IMR-90 (cell line): ENCODE data around the gene ANO9. TPM values are rescaled to one million over a fixed set of nuclear protein-coding genes. Genes with fewer than 3 reads are reported as not detected.
A peak's percentile ranks its signal among the peaks of the same experiment; 100 is the strongest.

Experiments
- ATAC-seq: fragments of 200-7000 bp; cut with Tn5 transposase; 2 replicates; pipeline ENCODE4 v1.9.1; 2020; ENCODE audit warnings: low read depth, mild to moderate bottlenecking, moderate library complexity
- BruUV-seq: library from RNA; stranded (reverse); fragments of 400-500 nt; replicated peaks from 2 replicates; lab custom pipeline; 2021; lab: Mats Ljungman, UMichigan
- CTCF ChIA-PET: fragments of 300-600 bp; formaldehyde crosslinking; extraction: SDS; loops from one replicate; lab custom pipeline; 2021; ENCODE audit warnings: antibody characterized with exemption; lab: Yijun Ruan, JAX
- POLR2A ChIA-PET: fragments of 300-600 bp; sonication (Branson Sonifier 250); formaldehyde crosslinking; loops from one replicate; lab custom pipeline; 2022; ENCODE audit warnings: antibody characterized with exemption; ENCODE audit not compliant: unreplicated experiment; lab: Charles Lee
- DNase-seq: peaks from one replicate; pipeline ENCODE4 v3.0.0; 2013
- H2AFZ ChIP-seq: replicated peaks from 2 replicates; pipeline ENCODE3; 2013; ENCODE audit warnings: low read length, mild to moderate bottlenecking; ENCODE audit not compliant: poor library complexity
- H2AK5ac ChIP-seq: 2 replicates; pipeline ENCODE4 v1.6.1; 2013; ENCODE audit warnings: low read depth, low read length, inconsistent platforms
- H2AK9ac ChIP-seq: replicated peaks from 2 replicates; pipeline ENCODE3; 2013; ENCODE audit warnings: mild to moderate bottlenecking, low read depth, low read length, moderate library complexity; ENCODE audit not compliant: poor library complexity
- H2BK120ac ChIP-seq: 2 replicates; pipeline ENCODE4 v1.6.1; 2013; ENCODE audit warnings: low read depth, low read length, inconsistent platforms
- H2BK15ac ChIP-seq: 3 replicates; pipeline ENCODE4 v1.6.1; 2013; ENCODE audit warnings: low read depth, low read length, inconsistent platforms
- H2BK20ac ChIP-seq: 2 replicates; pipeline ENCODE4 v1.6.1; 2013; ENCODE audit warnings: low read depth, mild to moderate bottlenecking, inconsistent platforms, low read length, moderate library complexity
- H2BK5ac ChIP-seq: 2 replicates; pipeline ENCODE4 v1.6.1; 2013; ENCODE audit warnings: mild to moderate bottlenecking, low read depth, low read length, inconsistent platforms; ENCODE audit not compliant: poor library complexity, severe bottlenecking
- H3K14ac ChIP-seq: replicated peaks from 2 replicates; pipeline ENCODE4 v1.6.1; 2013; ENCODE audit warnings: low read depth, low read length, inconsistent platforms
- H3K18ac ChIP-seq: 2 replicates; pipeline ENCODE4 v1.6.1; 2013; ENCODE audit warnings: low read depth, low read length, control low read depth
- H3K23ac ChIP-seq: 2 replicates; pipeline ENCODE4 v1.6.1; 2013; ENCODE audit warnings: low read depth, low read length, inconsistent platforms
- H3K27ac ChIP-seq: 2 replicates; pipeline ENCODE4 v1.5.1; 2013; ENCODE audit warnings: mild to moderate bottlenecking, control low read depth, low read length; ENCODE audit not compliant: insufficient read depth
- H3K27me3 ChIP-seq: 2 replicates; pipeline ENCODE4 v1.6.1; 2013; ENCODE audit warnings: low read length; ENCODE audit not compliant: control insufficient read depth, insufficient read depth
- H3K36me3 ChIP-seq: 2 replicates; pipeline ENCODE4 v1.6.1; 2013; ENCODE audit warnings: low read length, mixed read lengths; ENCODE audit not compliant: control insufficient read depth, insufficient read depth
- H3K4ac ChIP-seq: 2 replicates; pipeline ENCODE4 v1.6.1; 2013; ENCODE audit warnings: low read depth, low read length, inconsistent platforms
- H3K4me1 ChIP-seq: 2 replicates; pipeline ENCODE4 v1.6.1; 2013; ENCODE audit warnings: low read length, mixed read lengths; ENCODE audit not compliant: control insufficient read depth, insufficient read depth
- H3K4me2 ChIP-seq: 2 replicates; pipeline ENCODE4 v1.6.1; 2013; ENCODE audit warnings: low read depth, mild to moderate bottlenecking, control low read depth, low read length, moderate library complexity
- H3K4me3 ChIP-seq: 2 replicates; pipeline ENCODE4 v1.5.1; 2013; ENCODE audit warnings: low read depth, mild to moderate bottlenecking, control low read depth, low read length, moderate library complexity; ENCODE audit not compliant: insufficient read depth
- H3K56ac ChIP-seq: 2 replicates; pipeline ENCODE4 v1.6.1; 2013; ENCODE audit warnings: low read length, inconsistent platforms; ENCODE audit not compliant: insufficient read depth; ENCODE audit errors: extremely low read depth
- H3K79me1 ChIP-seq, 2 experiments: 2 replicates each; pipeline ENCODE4 v1.6.1; 2013; ENCODE audit warnings: low read length in 2 of 2, inconsistent platforms in 1 of 2, low read depth in 1 of 2
- H3K9ac ChIP-seq: 2 replicates; pipeline ENCODE4 v1.6.1; 2013; ENCODE audit warnings: low read depth, low read length, control low read depth
- H3K9me1 ChIP-seq: 2 replicates; pipeline ENCODE4 v1.6.1; 2013; ENCODE audit warnings: low read length, inconsistent platforms; ENCODE audit not compliant: insufficient read depth
- H3K9me3 ChIP-seq: 2 replicates; pipeline ENCODE4 v1.6.1; 2013; ENCODE audit warnings: low read length; ENCODE audit not compliant: control insufficient read depth, insufficient read depth
- H4K20me1 ChIP-seq: 2 replicates; pipeline ENCODE4 v1.6.1; 2013; ENCODE audit warnings: low read length, inconsistent platforms; ENCODE audit not compliant: insufficient read depth
- H4K5ac ChIP-seq: 2 replicates; pipeline ENCODE4 v1.6.1; 2013; ENCODE audit warnings: mild to moderate bottlenecking, low read depth, low read length, control low read depth
- H4K8ac ChIP-seq, 2 experiments: 2 replicates each; pipeline ENCODE4 v1.6.1; 2013; ENCODE audit warnings: low read depth in 2 of 2, low read length in 2 of 2, control low read depth in 1 of 2, inconsistent platforms in 1 of 2
- H4K91ac ChIP-seq: 2 replicates; pipeline ENCODE4 v1.6.1; 2013; ENCODE audit warnings: low read depth, low read length, inconsistent platforms; ENCODE audit not compliant: insufficient read depth
- BHLHE40 ChIP-seq: fragments of 150-350 bp; IDR thresholded peaks from 2 replicates; pipeline ENCODE4 v1.6.1; 2016; ENCODE audit warnings: mild to moderate bottlenecking, low read depth, low read length
- ELK1 ChIP-seq: fragments of 150-350 bp; IDR thresholded peaks from 2 replicates; pipeline ENCODE4 v1.6.1; 2016; ENCODE audit warnings: low read depth, mild to moderate bottlenecking, low read length, moderate library complexity, borderline replicate concordance
- POLR2A ChIP-seq: IDR thresholded peaks from 2 replicates; pipeline ENCODE4 v1.6.1; 2012; ENCODE audit warnings: mild to moderate bottlenecking, low read depth, low read length
- WGBS, 2 experiments: methylation state at CpG; one replicate each; pipeline versions ENCODE4 v1.1.5 to v1.1.7; 2013; ENCODE audit warnings: missing lambda C conversion rate in 2 of 2; ENCODE audit not compliant: insufficient read length in 1 of 2; ENCODE audit errors: extremely low coverage in 2 of 2; 5-methylcytosine and 5-hydroxymethylcytosine counted together
- dilution Hi-C: fragments of 300-500 bp; cut with HindIII; formaldehyde crosslinking; loops from one replicate; pipeline ENCODE4 v1.14.3; 2018; ENCODE audit warnings: low sequenced_read_pairs; ENCODE audit not compliant: unreplicated experiment
- in situ Hi-C: fragments of 300-500 bp; cut with MboI; formaldehyde crosslinking; loops from 3 replicates; pipeline ENCODE4 v1.14.3; 2019; ENCODE audit warnings: low sequenced_read_pairs, inconsistent platforms, mixed read lengths
- intact Hi-C: fragments of 100-400 bp; cut with micrococcal nuclease; formaldehyde crosslinking; loops from 2 replicates; pipeline ENCODE4 v1.10.0; 2022
- polyA plus RNA-seq, 3 experiments: library from polyadenylated mRNA; depleted of rRNA; stranded (reverse); fragments of >200 nt; gene quantifications; 2 replicates each; pipeline ENCODE4 v1.2.3, GENCODE V29; 2012; ENCODE audit warnings: low replicate concordance in 1 of 3
- total RNA-seq: library from RNA; depleted of rRNA; stranded (reverse); fragments of >200 nt; gene quantifications from 2 replicates; pipeline ENCODE4 v1.2.3, GENCODE V29; 2012

The ANO9 gene
- total and polyA plus RNA-seq, 2 of the 4 experiments (the other 2 are of a cell fraction) = not detected

GRCh38 chr11:439315-440064 lies 2.3 kb downstream of the ANO9 start:
- no peak for DNase-seq
- Histone ChIP-seq H2AK5ac (no peak overlapping the region), H3K14ac (no peak overlapping the region), H4K8ac (no peak overlapping the region), H3K9me1 (no peaks in the 10 kb centered on the region), H2BK5ac (no peak overlapping the region), H3K9me3 (peaks cover 4% of the 10 kb centered on the region; the same call in 1 of the 2 replicates), H3K56ac (no peak overlapping the region), H3K27ac (no peak overlapping the region), H3K4me3 (no peak overlapping the region), H2BK20ac (no peak overlapping the region), H3K18ac (no peak overlapping the region), H3K27me3 (peaks cover 33% of the 10 kb centered on the region), H2AFZ (no peak overlapping the region), H4K91ac (no peak overlapping the region), H2AK9ac (peak overlapping the region; percentile 57), H3K4ac (no peak overlapping the region), H2BK15ac (no peak overlapping the region), H3K79me1 (no peaks in the 10 kb centered on the region), H3K4me1 (peaks cover 2% of the 10 kb centered on the region; the same call in 1 of the 2 replicates), H3K36me3 (no peaks in the 10 kb centered on the region), H3K4me2 (no peak overlapping the region), H3K9ac (no peak overlapping the region), H4K20me1 (no peaks in the 10 kb centered on the region), H4K5ac (no peak overlapping the region), H2BK120ac (no peak overlapping the region), H3K23ac (no peak overlapping the region)
- dilution Hi-C loops (no loop called here), intact Hi-C loops (loop anchor here (10.0 kb wide), 1 partner anchor 75 kb away; the partner anchor contains the start of gene B4GALNT4), in situ Hi-C loops (no loop called here)
- TF ChIP-seq POLR2A (no peak), ELK1 (no peak), BHLHE40 (no peak)
- BruUV-seq = no TSS peak
- CTCF ChIA-PET = interaction anchor here (0.9 to 2.2 kb wide), 3 partner anchors 8 to 52 kb away, joined by 3 to 6 read pairs (median 5); no protein-coding TSS in a partner anchor
- no peak for ATAC-seq
- POLR2A ChIA-PET = no interaction called here
- WGBS, 2 experiments = 80% methylated on average over 14 of the region's 23 CpGs; no CpG with 5 or more reads in 1 of the 2 experiments
